Rectal smooth muscle tissue (tissue), 1 donor: Measurements from ENCODE around the gene VPS13D.

Experiments used
- H3K27ac ChIP-seq: one replicate; pipeline ENCODE4 v1.7.0; 2013; ENCODE audit warnings: low read depth, low read length, inconsistent platforms
- H3K27me3 ChIP-seq: one replicate; pipeline ENCODE4 v1.7.0; 2013; ENCODE audit warnings: low read length; ENCODE audit not compliant: control insufficient read depth, insufficient read depth
- H3K36me3 ChIP-seq: one replicate; pipeline ENCODE4 v1.7.0; 2013; ENCODE audit warnings: low read length; ENCODE audit not compliant: control insufficient read depth, insufficient read depth
- H3K4me1 ChIP-seq: one replicate; pipeline ENCODE4 v1.7.0; 2013; ENCODE audit warnings: low read length; ENCODE audit not compliant: control insufficient read depth, insufficient read depth
- H3K4me3 ChIP-seq: one replicate; pipeline ENCODE4 v1.7.0; 2013; ENCODE audit warnings: low read length
- H3K9ac ChIP-seq: one replicate; pipeline ENCODE4 v1.7.0; 2013; ENCODE audit warnings: low read length

Gene VPS13D

DNA sequence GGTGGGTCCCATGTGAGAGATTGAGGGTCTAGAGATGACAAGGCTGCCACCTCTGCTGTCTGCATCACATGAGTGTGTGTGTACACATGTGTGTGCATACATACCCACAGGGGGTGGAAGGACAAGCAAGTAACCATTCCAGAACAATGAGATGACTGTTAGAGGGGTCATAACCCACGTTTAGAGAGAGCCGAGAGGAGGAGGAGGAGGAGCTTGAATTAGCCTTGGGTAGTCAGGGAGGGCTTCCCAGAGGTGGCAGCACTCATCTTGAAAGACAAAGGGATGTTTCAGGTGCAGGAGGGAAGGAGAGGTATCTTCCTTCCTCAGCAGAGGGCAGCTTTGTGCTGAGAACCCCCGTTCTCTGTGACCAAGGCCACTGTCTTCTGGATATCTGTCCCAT, 41.7 kb upstream of the VPS13D start:
- no peak overlapping the region for H3K9ac ChIP-seq
- no peak overlapping the region for H3K27ac ChIP-seq
- no peaks in the 10 kb centered on the region for H3K27me3 ChIP-seq

GRCh38 chr1:12188657-12189327, 41.0 kb upstream of the VPS13D start:
- Histone ChIP-seq H3K9ac (no peak overlapping the region), H3K36me3 (peaks cover 2% of the 10 kb centered on the region), H3K27me3 (no peaks in the 10 kb centered on the region), H3K27ac (no peak overlapping the region), H3K4me1 (peaks cover 24% of the 10 kb centered on the region), H3K4me3 (no peak overlapping the region)

More for the DNA sequence above, 41.7 kb upstream of the VPS13D start:
- Histone ChIP-seq H3K4me1 (peaks cover 25% of the 10 kb centered on the region), H3K36me3 (peaks cover 2% of the 10 kb centered on the region), H3K4me3 (no peak overlapping the region)

DNA sequence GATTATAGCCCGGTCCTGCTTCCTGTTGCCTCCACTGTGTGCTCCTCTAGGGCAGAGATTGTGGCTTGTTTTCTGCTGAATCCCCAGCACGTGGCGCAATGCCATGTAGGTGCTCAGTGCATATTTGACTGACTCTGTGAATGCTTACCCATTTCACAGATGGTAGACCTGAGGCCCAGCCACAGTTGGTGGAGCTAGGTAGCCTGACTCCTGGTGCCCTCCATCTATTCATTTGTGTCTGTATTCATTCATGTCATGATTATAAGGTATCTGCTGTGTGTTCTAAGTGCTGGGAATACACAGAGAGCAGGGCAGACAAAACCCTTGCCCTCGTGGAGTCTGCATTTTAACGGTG, 40.5 kb upstream of the VPS13D start:
- peaks cover 23% of the 10 kb centered on the region for H3K4me1 ChIP-seq
- no peak overlapping the region for H3K4me3 ChIP-seq
- no peak overlapping the region for H3K9ac ChIP-seq
- H3K27me3 ChIP-seq: no peaks in the 10 kb centered on the region
- H3K36me3 ChIP-seq: peaks cover 2% of the 10 kb centered on the region
- H3K27ac ChIP-seq: no peak overlapping the region

DNA sequence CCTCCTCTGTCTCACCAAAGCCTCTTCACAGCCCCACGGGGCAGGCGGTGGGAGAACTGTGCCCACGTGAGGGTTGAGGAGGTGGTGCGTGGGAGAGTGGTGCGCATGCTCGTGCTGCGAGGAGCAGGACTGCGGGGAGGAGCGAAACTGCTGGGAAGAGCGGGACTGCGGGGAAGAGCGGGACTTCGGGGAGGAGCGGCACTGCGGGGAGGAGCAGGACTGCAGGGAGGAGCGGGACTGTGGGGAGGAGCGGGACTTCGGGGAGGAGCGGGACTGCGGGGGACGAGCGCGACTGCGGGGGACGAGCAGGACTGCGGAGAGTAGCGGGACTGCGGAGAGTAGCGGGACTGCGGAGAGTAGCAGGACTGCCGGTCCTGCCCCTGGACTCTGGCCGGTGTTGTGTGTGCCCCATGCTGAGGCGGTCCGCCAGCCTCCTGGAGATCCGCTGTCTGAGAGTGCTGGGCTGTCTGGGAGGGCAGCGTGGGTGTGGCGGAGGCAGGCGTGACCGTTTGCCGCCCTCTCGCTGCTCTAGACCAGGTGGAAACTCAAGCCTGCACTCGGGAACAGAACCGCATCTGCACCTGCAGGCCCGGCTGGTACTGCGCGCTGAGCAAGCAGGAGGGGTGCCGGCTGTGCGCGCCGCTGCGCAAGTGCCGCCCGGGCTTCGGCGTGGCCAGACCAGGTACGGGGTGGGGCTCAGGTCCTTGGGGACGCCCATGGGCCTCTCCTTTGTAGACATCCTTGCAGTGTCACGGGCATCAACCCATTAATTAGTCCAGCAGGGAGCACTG, 38.4 kb upstream of the VPS13D start:
- Histone ChIP-seq H3K4me1 (peaks cover 2% of the 10 kb centered on the region), H3K36me3 (peaks cover 2% of the 10 kb centered on the region), H3K4me3 (no peak overlapping the region), H3K27ac (no peak overlapping the region), H3K9ac (no peak overlapping the region), H3K27me3 (no peaks in the 10 kb centered on the region)

GRCh38 chr1:12194666-12195216, 35.1 kb upstream of the VPS13D start:
- Histone ChIP-seq H3K4me3 (no peak overlapping the region), H3K27ac (no peak overlapping the region), H3K36me3 (peaks cover 2% of the 10 kb centered on the region)

GRCh38 chr1:12195416-12195815, 34.4 kb upstream of the VPS13D start:
- H3K4me1 ChIP-seq: no peaks in the 10 kb centered on the region
- no peak overlapping the region for H3K9ac ChIP-seq
- H3K4me3 ChIP-seq: no peak overlapping the region
- H3K36me3 ChIP-seq: peaks cover 2% of the 10 kb centered on the region
- no peak overlapping the region for H3K27ac ChIP-seq
- no peaks in the 10 kb centered on the region for H3K27me3 ChIP-seq

More at GRCh38 chr1:12194666-12195216, 35.1 kb upstream of the VPS13D start:
- H3K4me1 ChIP-seq: no peaks in the 10 kb centered on the region
- no peak overlapping the region for H3K9ac ChIP-seq
- H3K27me3 ChIP-seq: no peaks in the 10 kb centered on the region

DNA sequence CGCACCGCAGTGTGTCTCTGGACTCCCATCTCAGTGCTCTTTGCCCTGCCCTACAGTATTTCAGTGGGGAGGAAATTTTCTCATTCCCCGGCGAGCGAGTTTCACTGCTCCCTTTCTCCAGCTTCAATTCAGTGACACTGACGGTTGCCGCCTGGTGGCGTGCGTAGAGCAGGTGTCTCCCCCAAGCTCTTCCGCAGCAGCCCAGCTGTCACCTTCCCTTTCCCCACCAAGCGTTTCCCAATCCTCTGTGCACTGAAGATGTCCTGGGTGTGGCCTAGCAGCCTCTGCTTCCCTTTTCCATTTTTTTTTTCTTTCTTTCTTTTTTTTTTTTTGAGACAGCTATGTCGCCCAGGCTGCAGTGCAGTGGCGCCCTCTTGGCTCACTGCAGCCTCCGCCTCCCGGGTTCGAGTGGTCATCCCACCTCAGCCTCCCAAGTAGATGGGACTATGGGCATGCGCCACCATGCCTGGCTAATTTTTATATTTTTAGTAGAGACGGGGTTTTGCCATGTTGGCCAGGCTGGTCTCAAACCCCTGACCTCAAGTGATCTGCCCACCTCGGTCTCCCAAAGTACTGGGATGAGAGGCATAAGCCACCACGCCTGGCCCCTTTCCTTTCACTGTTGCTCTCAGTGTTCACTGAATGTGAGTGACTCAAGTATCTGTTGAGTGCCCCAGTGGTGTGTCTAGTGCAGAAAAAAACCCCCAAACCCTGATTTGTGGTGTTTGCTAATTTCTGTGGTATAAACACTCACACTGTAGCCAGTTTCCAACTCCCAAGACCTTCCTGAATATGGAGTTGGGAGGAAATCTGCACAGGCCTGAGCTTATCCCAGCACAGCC, 33.0 kb upstream of the VPS13D start:
- Histone ChIP-seq H3K4me3 (no peak overlapping the region), H3K36me3 (peaks cover under 1% of the 10 kb centered on the region), H3K27ac (no peak overlapping the region), H3K4me1 (no peaks in the 10 kb centered on the region), H3K9ac (no peak overlapping the region), H3K27me3 (no peaks in the 10 kb centered on the region)

DNA sequence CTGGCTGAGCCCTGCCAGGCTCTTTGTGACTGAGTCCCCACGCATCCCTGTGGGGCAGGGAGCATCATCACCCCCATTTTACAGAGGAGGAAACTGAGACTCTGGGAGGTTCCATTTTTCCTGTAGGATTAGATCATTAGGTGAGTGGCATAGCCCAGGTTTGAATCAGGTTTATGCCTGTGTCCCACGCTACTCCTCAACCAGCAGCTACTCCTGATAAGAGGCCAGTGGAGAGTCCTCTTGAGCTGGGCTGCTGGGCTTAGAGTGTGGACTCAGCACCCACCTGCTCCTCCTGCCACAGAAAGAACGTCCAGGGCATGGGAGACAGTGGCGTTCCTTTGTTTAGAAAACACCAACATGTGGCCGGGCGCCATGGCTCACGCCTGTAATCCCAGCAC, 32.3 kb upstream of the VPS13D start:
- Histone ChIP-seq H3K36me3 (peaks cover 1% of the 10 kb centered on the region), H3K27me3 (no peaks in the 10 kb centered on the region), H3K27ac (no peak overlapping the region), H3K9ac (no peak overlapping the region), H3K4me1 (no peaks in the 10 kb centered on the region), H3K4me3 (no peak overlapping the region)

GRCh38 chr1:12200208-12200607, 29.6 kb upstream of the VPS13D start:
- peaks cover 7% of the 10 kb centered on the region for H3K36me3 ChIP-seq
- H3K4me3 ChIP-seq: no peak overlapping the region
- H3K27ac ChIP-seq: no peak overlapping the region
- no peaks in the 10 kb centered on the region for H3K27me3 ChIP-seq
- H3K4me1 ChIP-seq: no peaks in the 10 kb centered on the region
- no peak overlapping the region for H3K9ac ChIP-seq

GRCh38 chr1:12201352-12202189, 28.3 kb upstream of the VPS13D start:
- no peak overlapping the region for H3K27ac ChIP-seq

DNA sequence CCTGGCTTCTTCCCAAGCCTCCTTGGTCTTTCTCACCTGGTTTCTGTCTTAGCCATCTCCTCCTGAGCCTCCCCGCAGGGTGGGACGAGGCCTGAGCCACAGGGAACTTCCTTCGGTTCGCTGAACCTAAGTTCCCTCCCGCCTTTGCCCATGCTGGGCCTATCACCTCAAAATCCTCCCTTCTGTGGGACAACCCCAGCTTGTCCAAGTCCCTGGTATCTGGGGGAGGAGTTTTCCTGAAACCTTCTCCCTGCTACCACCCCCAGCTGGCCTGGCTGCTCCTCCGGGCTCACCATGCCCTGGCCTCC, 27.7 kb upstream of the VPS13D start:
- Histone ChIP-seq H3K4me3 (no peak overlapping the region), H3K27me3 (no peaks in the 10 kb centered on the region), H3K36me3 (peaks cover 14% of the 10 kb centered on the region), H3K4me1 (no peaks in the 10 kb centered on the region), H3K27ac (no peak overlapping the region), H3K9ac (no peak overlapping the region)

More at GRCh38 chr1:12201352-12202189, 28.3 kb upstream of the VPS13D start:
- Histone ChIP-seq H3K27me3 (no peaks in the 10 kb centered on the region), H3K36me3 (peaks cover 9% of the 10 kb centered on the region), H3K9ac (no peak overlapping the region), H3K4me1 (no peaks in the 10 kb centered on the region), H3K4me3 (no peak overlapping the region)
